K562 (cell line): ENCODE measurements around the gene CACNG6. TPM values are rescaled to one million over a fixed set of nuclear protein-coding genes. Genes with fewer than 3 reads are reported as not detected.

Source experiments
- AFF1 ChIP-seq, 2 experiments: fragments of 450-650 bp; IDR thresholded peaks; 2 replicates each; pipeline ENCODE4 v1.6.1; 2018; ENCODE audit warnings: mild to moderate bottlenecking in 2 of 2, low read depth in 1 of 2; ENCODE audit not compliant: partially characterized antibody in 2 of 2
- ASH1L ChIP-seq: fragments of 450-650 bp; IDR thresholded peaks from 2 replicates; pipeline ENCODE4 v1.6.1; 2018; ENCODE audit warnings: borderline replicate concordance, mild to moderate bottlenecking, low read depth; ENCODE audit not compliant: partially characterized antibody
- HCFC1 ChIP-seq: IDR thresholded peaks from 2 replicates; pipeline ENCODE4 v1.6.1; 2012; ENCODE audit warnings: low read depth, low read length, improper control_type of control experiment
- HNRNPH1 ChIP-seq: fragments of 200-400 bp; formaldehyde crosslinking; optimal IDR thresholded peaks from 2 replicates; pipeline ENCODE3; 2017; ENCODE audit warnings: low read depth, mild to moderate bottlenecking, low read length, moderate library complexity
- ILF3 ChIP-seq: fragments of 450-650 bp; IDR thresholded peaks from 2 replicates; pipeline ENCODE4 v1.6.1; 2018; ENCODE audit warnings: antibody characterized with exemption, mild to moderate bottlenecking, moderate library complexity, borderline replicate concordance
- NR2C2 ChIP-seq, 2 experiments: fragments of 200-800 bp in 1 of 2; sonication (Bioruptor generic) in 1 of 2; sonication (generic) in 1 of 2; formaldehyde crosslinking in 1 of 2; IDR thresholded peaks; 2 replicates each; pipeline versions ENCODE4 v1.6.1 to v1.8.0; 2016 to 2022; ENCODE audit warnings: mild to moderate bottlenecking in 1 of 2, missing compliant biosample characterization in 1 of 2, missing genetic modification characterization in 1 of 2, missing genetic modification reagents in 1 of 2
- PCBP2 ChIP-seq: fragments of 200-400 bp; formaldehyde crosslinking; IDR thresholded peaks from 2 replicates; pipeline ENCODE4 v1.6.1; 2018; ENCODE audit warnings: low read length, low read depth, mild to moderate bottlenecking, moderate library complexity; ENCODE audit not compliant: poor library complexity, severe bottlenecking
- RAD51 ChIP-seq: fragments of 450-650 bp; IDR thresholded peaks from 2 replicates; pipeline ENCODE4 v1.7.1; 2016; ENCODE audit warnings: low read depth, mild to moderate bottlenecking, borderline replicate concordance
- TEAD1 ChIP-seq, 2 experiments: fragments of 450-650 bp in 1 of 2; sonication (generic) in 1 of 2; formaldehyde crosslinking; IDR thresholded peaks; 2 replicates each; pipeline versions ENCODE4 v1.4.0 to v1.8.0; 2020 to 2022; ENCODE audit warnings: mild to moderate bottlenecking in 2 of 2, missing genetic modification reagents in 1 of 2
- TGIF2 ChIP-seq: sonication (generic); formaldehyde crosslinking; IDR thresholded peaks from 2 replicates; pipeline ENCODE4 v1.8.1; 2022; ENCODE audit warnings: mild to moderate bottlenecking, missing genetic modification reagents, moderate library complexity
- ZBTB40 ChIP-seq, 2 experiments: fragments of 450-650 bp in 1 of 2; sonication (generic) in 1 of 2; formaldehyde crosslinking in 1 of 2; IDR thresholded peaks; 2 replicates each; pipeline versions ENCODE4 v1.7.1 to v1.9.0; 2016 to 2022; ENCODE audit warnings: inconsistent platforms in 1 of 2, mild to moderate bottlenecking in 1 of 2, missing genetic modification reagents in 1 of 2
- ZNF217 ChIP-seq: sonication (generic); formaldehyde crosslinking; IDR thresholded peaks from 2 replicates; pipeline ENCODE4 v1.8.0; 2022; ENCODE audit warnings: mild to moderate bottlenecking, missing genetic modification reagents
- ZNF766 ChIP-seq: fragments of 200-800 bp; sonication (Bioruptor generic); conservative IDR thresholded peaks from 2 replicates; pipeline ENCODE4 v1.6.1; 2016; ENCODE audit warnings: missing genetic modification characterization, missing compliant biosample characterization
- polyA plus RNA-seq, 8 experiments: library from polyadenylated mRNA; depleted of rRNA in 4 of 8; stranded (reverse) in 5 of 8; unstranded in 3 of 8; fragments of >200 nt; fragmentation: Nextera tagmentation in 2 of 8; fragmentation: Illumina TruSeq in 1 of 8; extraction: Ambion mirVana in 2 of 8; extraction: Trizol in 1 of 8; gene quantifications; 2 replicates each; pipeline versions ENCODE4 v1.2.1 to v1.2.3, GENCODE V29; 2011 to 2014; ENCODE audit warnings: inconsistent platforms in 1 of 8, missing spikeins in 1 of 8
- total RNA-seq, 7 experiments: library from RNA; depleted of rRNA in 6 of 7; stranded (reverse); fragments of >200 nt in 6 of 7; fragmentation: Illumina TruSeq in 2 of 7; extraction: Trizol in 2 of 7; gene quantifications; 2 replicates each; pipeline versions ENCODE4 v1.2.1 to v1.2.3, GENCODE V29; 2011 to 2021; ENCODE audit warnings: low replicate concordance in 1 of 7

The CACNG6 gene
- total and polyA plus RNA-seq, 9 of the 15 experiments (the other 6 are each of a cell fraction or from before 2014, with no cell fraction given) = not detected

GRCh38 chr19:53977429-53977990 is 13.9 kb upstream of the CACNG6 start (continued):
- peak; percentile 48 to 99 for TF ChIP-seq AFF1 (IDR thresholded peaks at IDR 0.05; ENCODE audit: low read depth in 1 of 2, partially characterized antibody in 2 of 2)
- peak; percentile 88 for TF ChIP-seq ZNF766
- TF ChIP-seq HNRNPH1 = no peak
- no peak for TF ChIP-seq TEAD1 (CRISPR knock-in tag; IDR thresholded peaks at IDR 0.05)
- peak; percentile 51 for TF ChIP-seq ASH1L
- TF ChIP-seq TGIF2 (CRISPR knock-in tag) = no peak
- TF ChIP-seq ZNF217 = no peak
- TF ChIP-seq NR2C2 (CRISPR knock-in tag; IDR thresholded peaks at IDR 0.05) = no peak
- TF ChIP-seq NR2C2 (tag; IDR thresholded peaks at IDR 0.05) = 0 out of 2 replicates have a peak, but pooled peaks have one; percentile 23
- TF ChIP-seq ZBTB40 (IDR thresholded peaks at IDR 0.05) = 0 out of 2 replicates have a peak, but pooled peaks have one; percentile 16
- no peak for TF ChIP-seq ZBTB40 (CRISPR knock-in tag; IDR thresholded peaks at IDR 0.05)
- TF ChIP-seq ILF3 = no peak
- TF ChIP-seq PCBP2 = no peak
- TF ChIP-seq RAD51 = no peak
- peak; percentile 96 for TF ChIP-seq HCFC1
